NCI-H1417 treated with DMSO at 0.1 percent for 48 hours (cell line): ENCODE results near the gene HSPB7.
"Not testable (repeated sequence)": the region's sequence is repeated elsewhere in the genome, so short reads cannot be mapped to it uniquely, and the experiment has no call there.

Experiments
- DNase-seq: peaks from one replicate; lab custom pipeline; 2025; lab: John Stamatoyannopoulos, UW

HSPB7 gene

DNA sequence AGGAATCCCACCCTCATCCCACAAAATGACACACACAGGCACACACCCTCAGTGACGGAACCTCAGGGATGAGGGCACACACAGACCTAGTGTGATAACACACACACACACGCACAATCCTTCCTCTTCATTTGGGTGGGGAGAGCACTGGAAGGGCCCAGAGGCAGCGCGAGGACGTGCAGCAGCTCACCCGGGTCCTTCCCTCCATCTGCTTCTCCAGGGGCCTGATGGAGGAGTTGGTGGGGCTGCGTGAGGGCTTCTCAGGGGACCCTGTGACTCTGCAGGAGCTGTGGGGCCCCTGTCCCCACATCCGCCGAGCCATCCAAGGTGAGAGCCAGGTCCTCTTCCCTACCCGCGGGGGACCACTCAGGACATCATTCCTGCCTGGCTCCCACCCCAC, 4.5 kb upstream of the HSPB7 start:
- no peak for DNase-seq

DNA sequence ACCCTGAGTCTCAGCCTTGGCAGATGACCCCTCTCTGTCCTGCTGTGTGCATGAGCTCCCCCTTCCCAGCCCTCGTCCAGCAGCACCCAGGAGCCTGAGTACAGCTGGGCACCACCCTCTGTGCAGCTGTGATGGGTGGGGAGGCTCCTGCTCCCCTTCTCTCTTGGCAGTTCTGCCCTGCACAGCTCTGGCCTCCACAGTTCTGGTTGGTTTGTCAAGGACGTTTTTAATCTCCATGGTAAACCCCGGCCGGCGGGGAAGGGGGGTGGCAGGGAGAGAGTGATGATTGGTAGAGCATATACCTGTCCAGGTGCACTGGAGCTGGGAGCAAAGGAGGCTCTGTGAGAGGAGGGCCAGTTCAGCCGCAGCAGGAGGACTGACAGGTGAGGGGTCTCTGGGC, 3.8 kb upstream of the HSPB7 start, which contains the start of gene CLCNKA:
TSS of gene CLCNKA (plus strand) at position 356 of the 400 bp plus-strand sequence. CDS start 584 bp downstream, outside the sequence.
- no peak for DNase-seq

DNA sequence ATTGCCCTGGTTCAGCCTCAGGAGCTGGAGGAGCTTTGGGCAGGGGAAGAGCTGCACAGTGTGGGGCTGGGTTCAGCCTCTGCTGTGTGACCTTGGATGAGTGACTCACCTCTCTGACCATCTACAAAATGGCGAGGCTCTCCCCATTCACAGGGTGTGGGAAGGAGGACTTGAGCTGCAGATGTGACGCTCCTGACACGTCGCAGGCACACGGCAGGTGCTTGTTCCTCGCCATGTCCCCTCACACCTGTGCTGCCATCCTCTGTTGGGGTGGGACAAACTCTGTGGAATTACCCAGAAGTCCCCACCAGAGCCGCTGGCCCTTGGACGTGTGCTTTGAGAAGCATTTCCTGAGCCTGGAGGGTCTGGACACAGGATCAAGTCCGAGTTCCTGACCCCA, 3.0 kb upstream of the HSPB7 start:
- not testable (repeated sequence) for DNase-seq

DNA sequence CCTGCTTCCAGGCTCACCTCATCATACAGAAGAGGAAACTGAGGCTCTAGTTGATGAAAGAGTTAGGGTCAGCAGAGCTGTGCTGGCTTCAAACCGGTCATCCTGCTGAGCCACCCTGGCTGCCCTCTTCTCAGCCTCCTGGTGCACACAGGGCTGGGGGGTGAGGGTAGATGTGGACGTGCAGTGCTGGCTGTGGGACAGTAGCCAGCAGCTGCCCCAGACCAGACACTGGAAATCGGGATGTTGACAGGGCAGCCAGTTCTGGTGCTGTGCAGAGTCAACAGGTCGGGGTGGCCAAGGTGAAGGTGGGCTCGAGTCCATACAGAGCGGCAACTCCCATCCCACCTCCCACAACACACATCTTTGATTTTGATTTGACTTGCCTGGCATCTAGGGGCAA, 2.5 kb upstream of the HSPB7 start:
- no peak for DNase-seq

DNA sequence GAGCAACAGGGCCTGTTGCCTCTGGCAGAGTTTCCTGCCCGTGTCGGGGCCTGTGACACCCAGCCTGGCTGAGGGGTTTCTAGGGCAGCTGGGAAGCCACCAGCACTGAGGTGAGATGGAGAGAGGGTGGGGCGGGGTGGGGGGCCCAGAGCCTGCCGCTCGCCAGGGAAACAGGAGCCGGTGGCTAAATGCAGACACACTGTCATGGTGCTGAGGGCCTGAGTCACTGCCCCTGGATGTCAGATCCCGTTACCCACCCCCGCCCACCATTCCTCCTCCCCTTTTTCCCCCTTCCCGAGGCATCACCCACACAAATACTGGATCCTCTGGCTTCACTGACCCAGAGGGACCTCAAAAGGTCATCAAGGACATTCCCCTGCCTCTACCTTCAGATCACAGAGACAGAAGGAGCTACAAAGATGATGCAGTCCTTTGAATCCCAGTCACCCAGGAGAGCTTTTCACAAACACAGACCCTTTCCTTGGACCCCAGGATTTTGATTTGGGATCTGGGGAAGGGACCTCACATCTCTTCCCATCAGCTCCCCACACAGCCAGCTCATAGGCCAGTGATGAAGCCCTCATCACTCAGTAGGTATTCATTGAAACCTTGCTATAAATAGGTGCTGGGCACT, 1.9 kb upstream of the HSPB7 start:
- no peak for DNase-seq

DNA sequence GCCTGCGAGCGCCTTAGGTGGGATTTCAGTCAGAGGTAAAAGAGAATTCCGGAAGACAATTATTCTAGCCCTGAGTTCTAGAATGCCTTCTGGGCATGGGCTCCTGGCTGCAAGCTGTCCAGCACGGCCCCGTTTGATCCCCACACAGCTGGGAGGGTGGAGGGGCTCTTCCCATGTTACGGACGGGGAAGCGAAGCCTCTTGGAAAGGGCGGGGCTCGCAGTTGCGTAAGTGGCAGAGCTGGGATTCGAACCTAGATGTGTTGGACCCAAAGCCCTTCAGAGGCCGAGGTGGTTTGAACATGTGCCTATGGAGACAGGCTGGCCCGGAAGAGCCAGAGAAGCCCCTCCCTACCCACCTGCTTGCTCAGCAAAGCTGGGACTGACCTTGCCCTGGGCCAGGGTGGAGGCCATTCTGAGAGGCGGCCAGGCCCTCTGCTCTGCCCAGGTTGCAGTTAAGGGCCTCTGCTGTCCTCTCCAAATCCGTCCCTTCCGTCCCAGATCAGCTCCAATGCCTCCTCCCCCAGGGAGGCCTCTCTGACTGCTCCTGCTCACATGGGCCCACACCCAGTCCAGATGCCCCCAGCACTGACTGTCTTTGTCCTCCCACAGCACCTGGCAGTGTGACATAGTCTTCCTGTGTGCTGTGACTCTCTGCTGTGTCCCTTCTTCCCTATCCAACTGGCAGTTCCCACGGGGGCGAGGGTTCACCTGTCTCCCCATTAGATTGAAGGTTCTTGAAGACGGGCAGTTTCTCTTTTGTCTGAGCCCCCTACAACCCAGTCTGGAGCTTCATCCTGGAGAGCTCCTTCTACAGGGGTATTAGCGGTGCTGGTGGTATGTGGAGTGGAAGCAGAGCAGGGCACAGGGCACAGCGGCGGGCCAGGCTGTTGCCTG, 1.2 kb upstream of the HSPB7 start:
- no peak for DNase-seq

DNA sequence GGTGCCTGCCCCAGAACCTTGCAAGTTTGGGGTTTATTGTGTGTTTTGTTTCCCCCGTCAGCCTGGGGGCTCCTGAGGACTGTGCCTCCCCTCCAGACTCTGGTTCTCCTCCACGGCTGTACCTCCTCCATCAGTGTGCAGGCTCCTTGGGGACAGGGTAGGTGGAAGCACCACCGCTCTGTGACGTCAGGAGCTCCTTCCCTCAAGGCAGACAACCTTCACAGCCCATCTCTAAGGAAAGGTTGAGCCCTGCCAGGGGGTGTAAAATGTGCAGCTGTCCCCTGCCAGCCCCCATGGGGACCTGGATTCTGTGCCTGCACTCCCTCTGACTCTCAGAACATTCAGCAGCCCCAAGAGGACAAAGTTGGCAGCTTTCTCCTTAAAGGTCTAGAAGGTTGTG, 465 bp upstream of the HSPB7 start:
- no peak for DNase-seq

DNA sequence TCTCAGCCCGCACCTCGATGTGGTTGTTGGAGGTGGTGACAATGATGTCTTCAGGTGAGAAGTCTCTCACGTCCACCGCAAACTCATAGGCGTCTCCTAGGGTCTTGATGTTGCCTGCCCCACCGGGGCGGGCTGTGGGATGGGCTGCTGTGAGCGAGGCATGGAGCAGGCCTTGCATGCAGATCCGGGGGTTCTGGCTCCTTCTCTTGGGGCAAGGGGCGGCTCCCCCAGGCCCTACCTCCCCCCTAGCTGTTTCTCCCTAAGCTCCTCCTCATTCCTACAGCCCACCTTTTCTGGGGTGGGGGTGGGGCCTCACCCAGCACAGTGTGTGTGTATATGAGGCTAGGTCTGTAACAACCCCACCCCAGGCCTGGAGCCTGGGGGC, 775 bp downstream of the HSPB7 start:
- no peak for DNase-seq

DNA sequence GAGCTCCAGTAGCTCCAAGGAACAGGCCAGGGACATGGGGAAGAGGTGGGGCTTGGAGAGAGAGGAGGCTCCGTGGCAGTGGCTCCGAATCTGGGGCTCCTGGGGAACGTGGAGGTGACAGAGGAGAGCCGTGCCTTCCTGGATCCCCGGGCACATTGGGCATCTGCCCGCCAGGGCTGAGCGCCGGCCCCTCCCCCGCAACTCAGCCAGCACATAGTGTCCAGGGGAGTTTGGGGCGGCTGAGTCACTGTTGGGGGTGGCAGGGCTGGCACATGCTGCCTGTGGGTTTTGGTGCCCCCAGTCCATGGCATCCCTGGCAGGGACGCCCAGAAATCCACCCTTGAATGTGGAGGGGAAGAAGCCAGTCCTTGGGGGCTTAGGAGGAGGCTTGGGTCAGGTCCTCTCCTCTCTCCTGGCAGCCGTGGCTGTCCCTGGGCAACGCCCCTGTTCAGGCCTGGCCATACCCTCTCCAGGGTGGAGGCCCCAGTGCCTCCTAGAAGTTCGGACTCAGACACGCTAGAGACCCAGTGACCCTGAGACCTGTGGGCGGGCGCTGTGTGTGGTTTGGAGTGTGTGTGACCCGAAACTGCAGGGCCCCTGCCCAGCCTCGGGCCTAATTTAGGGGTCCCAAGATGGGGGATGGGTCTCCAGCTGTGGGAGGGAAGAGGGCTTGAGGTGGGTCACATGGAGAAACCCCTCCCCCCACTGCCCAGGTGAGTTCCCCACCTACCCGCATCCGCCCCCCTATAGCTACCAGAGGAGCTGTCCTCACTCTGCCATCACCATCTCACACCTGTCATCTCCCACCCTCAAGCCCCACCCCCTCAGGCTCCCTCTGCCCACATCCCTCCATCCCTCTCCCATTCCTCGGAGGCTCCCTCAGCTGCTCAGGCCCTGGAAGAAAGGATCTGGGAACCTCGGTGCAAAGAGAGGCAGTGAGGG, 1.6 kb downstream of the HSPB7 start:
- DNase-seq: no peak

DNA sequence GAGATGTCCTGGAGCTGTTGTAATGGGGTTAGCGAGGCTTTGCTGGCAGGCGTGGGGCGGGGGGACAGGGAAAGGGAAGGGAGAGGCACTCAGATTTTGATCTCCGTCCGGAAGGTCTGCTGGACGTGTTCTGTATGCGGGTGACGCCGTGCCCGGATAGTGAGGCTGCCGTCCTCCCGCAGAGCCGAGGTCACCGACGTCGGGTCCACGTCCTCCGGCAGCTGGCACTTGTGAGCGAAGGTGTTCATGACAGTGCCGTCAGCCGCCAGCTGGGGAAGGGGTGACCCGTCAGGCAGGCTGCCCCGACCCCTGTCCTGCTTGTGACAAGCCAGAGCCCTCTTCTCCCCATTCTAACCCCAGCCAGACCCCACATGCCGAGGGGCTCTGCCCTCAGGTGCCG, 2.4 kb downstream of the HSPB7 start:
- no peak for DNase-seq

DNA sequence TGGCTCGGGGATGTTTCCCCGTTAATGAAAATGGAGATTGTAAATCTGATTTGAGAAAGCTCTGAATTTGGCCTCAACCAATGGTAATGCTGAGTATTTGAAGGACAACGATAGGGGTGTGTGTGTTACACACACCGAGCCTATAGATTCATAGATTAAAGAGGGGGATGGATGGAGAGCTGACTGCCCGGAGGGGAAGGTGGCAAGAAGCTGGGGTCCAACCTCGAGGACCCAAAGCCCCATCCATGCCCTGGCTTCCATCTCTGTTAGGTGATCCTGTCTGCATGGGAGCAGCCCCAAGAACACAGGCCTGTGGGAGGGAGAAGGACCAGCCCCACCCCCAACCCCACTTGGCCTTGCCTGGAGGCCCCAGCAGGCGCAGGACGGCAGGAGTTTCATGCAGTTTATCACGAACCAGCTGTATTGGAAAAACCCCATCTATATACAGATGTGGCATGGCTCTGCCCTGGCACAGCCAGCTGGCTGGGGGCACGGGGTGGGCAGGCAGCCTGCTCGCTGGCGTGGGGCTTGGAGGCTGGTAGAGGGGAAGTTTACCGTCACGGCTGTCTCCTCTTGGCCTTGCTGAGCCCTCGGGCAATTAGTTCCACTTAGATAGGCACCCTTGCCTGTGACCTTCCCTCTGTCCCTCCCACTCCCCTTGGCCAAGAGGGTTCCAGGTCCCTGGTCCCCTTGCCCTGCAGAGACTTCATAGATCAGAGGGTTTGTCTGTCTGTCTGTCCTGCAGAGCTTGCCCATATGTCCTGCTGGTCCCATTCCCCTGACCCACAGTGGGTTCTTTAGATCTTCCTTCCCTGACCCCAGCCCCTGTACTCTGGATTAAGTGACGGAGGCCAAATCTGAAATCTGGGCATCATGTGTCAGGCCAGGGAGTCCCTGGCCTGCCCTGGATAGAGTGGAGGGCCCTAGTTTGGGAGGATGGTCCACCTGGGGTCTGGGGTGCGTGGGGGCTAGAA, 3.0 kb downstream of the HSPB7 start:
- no peak for DNase-seq

DNA sequence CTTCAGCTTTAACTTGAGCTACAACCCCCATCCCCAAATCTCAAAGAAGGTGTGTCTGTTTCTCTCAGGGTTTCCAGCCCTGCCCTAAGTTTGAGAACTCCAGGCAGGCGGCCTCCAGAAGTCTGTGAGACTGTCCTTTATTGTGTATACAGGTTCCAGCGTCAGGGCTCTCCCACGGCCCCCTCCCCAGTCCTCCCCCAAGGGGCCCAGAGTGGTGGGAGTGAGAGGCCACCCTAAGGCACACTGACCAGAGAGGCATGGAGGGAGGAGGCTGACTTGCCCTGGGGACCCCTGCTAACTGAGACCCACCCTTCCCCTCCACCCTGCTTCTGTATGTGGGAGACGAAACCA, 4.0 kb downstream of the HSPB7 start:
- DNase-seq: no peak

DNA sequence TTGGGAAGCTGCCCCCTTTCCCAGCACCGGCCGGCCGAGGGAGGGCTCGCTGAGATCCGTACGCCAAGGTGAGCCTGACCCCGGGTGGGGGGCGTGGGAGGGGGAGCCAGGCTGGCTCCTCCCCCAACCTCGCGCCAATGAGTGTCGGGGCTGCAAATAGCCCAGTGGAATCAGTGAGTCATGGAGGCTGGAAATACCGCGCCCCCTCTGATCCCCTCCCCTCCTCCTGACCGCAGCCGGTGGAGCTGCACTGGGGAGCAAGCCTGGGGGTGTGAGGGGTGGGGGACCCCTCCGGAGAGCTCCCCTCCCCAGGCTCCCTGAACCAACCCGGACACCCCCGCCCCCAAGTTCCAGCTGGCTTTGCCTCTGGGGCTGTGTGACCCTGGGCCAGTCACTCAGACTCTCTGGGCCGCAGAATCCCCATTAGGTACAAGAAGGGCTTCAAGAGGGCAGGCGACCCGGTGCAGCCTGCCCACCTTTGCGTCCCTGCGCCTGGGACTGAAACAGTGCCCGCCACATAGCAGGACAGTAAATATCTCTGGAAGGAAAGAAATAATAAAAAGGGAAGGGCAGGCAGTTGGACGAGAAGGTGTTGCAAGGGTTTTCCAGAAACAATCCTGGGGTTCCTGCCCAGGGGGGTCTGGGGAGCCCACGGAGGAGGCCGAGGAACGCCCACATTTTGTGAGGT, 4.5 kb downstream of the HSPB7 start:
- no peak for DNase-seq

DNA sequence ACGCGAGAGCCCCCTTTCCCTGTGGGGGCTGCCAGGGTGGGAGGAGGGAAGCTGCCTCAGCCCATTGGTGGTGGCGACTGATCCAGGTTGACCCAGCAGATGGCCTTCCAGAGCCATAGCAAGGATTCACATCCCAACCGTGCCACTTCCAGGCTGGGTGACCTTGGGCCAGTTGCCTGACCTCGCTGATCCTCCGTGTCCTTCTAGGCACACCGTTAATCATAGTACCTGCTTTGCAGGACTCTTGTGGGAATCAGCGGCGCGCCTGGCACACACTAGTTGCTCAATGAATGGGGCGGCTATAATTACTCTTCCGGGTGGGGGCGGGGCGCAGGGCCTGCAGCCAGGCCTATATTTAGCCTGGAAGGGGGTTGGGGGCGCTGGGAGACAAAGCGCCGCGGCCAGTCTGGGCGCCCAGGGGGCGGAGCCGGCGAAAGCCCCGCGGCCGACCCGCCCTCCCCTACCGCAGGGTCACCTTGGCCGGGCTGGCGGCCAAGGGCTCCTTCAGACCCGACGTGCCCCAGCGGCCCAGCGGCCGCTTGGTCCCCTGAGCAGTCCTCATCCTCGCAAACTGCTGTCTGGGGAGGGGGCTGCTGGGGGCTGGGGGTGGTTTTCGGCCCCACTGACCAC, 5.1 kb downstream of the HSPB7 start:
- DNase-seq: no peak

DNA sequence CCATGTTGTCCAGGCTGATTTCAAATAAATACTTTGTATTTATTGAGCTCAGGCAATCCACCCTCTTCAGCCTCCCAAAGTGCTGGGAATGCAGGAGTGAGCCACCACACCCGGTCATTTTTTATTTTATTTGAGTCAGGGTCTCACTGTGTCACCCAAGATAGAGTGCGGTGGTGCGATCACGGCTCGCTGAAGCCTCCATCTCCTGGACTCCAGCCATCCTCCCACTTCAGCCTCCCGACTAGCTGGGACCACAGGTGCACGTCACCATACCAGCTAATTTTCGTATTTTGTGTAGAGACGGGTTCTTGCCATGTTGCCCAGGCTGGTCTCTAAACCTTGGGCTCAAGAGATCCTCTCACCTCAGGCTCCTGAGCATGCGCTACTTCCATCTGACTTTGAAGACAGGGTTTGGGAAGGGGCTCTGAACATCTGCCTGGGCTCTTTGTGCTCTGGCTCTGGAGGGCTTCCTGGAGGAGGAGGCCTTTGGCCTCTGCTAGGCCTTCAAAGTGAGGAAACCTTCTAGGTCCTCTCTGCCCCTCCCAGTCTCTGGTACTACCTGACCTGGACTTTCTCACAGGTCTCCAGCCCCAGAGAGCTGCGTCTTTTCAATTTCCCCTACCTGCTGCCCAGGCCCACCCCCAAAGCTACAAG, 5.8 kb downstream of the HSPB7 start:
- no peak for DNase-seq

DNA sequence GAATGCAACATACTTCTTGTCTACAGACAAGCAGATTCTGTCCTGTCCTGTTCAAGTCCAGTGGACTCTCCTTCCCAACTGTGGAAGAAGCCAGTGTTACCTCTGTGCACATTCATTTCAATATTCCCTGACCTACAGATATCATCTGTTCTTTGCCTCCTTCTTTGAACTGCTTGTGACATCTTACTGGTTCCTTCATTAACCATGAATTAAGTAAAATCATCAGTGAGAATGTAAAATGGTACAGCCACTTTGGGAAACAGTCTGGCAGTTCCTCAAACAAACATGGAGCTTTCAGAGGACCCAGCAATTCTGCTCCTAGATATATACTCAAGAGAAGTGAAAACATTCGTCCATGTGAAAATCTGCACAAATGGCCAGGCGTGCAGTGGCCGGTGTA, 7.0 kb downstream of the HSPB7 start:
- DNase-seq: no peak

DNA sequence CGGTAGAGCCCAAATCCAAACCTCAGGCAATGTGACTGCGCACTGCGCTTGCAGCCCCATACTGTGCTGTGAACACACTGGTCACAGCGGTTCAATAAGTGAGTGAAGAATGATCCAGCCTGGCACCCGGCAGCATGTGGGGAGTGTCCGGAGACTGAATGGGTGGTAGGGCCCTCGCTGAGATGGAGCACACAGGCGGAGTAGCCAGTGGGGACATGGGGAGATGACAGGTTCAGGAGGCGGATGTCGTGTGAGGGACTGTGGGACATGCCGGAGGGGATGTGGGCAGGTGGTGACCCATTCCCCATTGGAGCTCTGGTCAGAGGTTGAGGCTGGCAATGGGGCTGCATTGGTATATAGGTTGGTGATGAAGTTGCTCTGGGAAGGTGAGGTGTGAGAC, 8.2 kb downstream of the HSPB7 start:
- no peak for DNase-seq

DNA sequence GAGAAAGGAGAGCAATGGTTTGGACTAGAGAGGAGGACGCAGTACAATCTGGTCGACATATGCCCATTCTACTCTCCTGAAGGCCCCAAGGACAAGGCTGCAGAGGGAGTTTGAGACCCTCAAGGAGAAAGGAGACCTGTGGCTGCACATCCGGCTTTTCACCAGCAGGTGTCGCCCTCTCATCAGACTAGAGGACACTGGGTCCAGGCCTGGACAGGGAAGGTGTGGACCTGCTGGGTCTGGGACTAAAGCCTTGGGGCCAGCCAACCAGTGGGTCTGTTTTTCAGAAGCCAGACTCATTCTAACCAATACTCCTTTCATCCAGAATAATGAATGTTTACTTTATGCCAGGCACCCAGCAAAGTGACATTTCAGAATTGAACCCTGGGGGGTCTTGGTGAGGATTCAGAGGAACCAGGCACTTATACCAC, 8.8 kb downstream of the HSPB7 start:
- DNase-seq: no peak

DNA sequence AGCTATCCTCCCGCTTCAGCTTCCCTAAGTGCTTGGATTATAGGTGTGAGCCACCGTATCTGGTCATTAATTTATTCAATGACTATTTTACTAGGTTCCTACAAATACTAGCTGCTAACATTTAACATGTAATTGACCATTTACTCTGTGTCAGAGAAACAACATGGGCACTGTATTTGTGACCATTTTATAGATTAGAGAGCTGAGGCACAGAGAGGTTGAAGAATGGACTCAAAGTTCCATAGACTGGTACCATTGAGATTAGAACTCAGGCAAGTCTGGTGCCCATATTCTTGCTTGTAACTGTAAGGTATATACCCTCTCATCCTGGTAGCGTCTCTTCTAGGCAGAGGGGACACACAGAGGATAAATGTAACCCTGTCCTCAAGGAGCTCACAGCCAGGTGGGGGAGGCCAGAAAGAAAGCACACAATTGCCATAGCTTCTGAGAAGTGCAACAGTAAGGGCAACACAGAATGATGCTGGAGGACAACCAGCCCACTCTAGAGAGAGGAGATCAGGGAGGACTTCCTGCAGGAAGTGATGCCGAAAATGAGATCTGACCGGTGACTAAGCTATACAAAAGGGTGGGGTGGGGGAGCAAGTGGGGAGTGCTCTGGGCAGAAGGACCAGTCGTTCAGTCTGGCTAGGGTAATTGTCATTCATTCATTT, 10.0 kb downstream of the HSPB7 start:
- DNase-seq: no peak
